Neural progenitor cell (in vitro differentiated cells): Measurements from ENCODE around the gene FADS2.

Experiments
- CTCF ChIP-seq: fragments of 200-600 bp; sonication (generic); IDR thresholded peaks from 2 replicates; pipeline ENCODE4 v1.5.1; 2017; ENCODE audit warnings: antibody characterized with exemption, mild to moderate bottlenecking
- EZH2phosphoT487 ChIP-seq: fragments of 200-600 bp; sonication (generic); IDR thresholded peaks from 2 replicates; pipeline ENCODE4 v1.6.1; 2017; ENCODE audit warnings: antibody characterized with exemption

- TF ChIP-seq CTCF, result no peak
- no peak for TF ChIP-seq EZH2phosphoT487
Measured at GRCh38 chr11:61805146-61805545, 23.0 kb upstream of the FADS2 start.
